Adipose tissue (tissue), 3 donors: Measurements from ENCODE around the gene NDUFV2. TPM values are rescaled to one million over a fixed set of nuclear protein-coding genes. Genes with fewer than 3 reads are reported as not detected.
"Not testable (repeated sequence)": the region's sequence is repeated elsewhere in the genome, so short reads cannot be mapped to it uniquely, and the experiment has no call there.

Source experiments
- H3K27ac ChIP-seq: one replicate; pipeline ENCODE4 v1.5.1; 2013; ENCODE audit warnings: low read depth, low read length
- WGBS, 3 donors: extraction: QIAGEN DNeasy Blood & Tissue Kit; methylation state at CpG; one replicate each; pipeline ENCODE4 v1.1.7; 2013; 5-methylcytosine and 5-hydroxymethylcytosine counted together
- polyA plus RNA-seq, 3 donors: library from polyadenylated mRNA; stranded (reverse); fragments of 200-250 nt; gene quantifications; one replicate each; pipeline ENCODE4 v1.2.3, GENCODE V29; 2013
- donor health status: healthy with polysubstance abuse.
- donor health status: Bipolar disorder and iron deficiency.
- donor health status: healthy.

The NDUFV2 gene
- polyA plus RNA-seq, 3 donors: 81.8 to 163 (median 152) TPM

- no peak overlapping the region for H3K27ac ChIP-seq
- 96 to 98% (median 97%) methylated on average over 2 of the region's 2 CpGs for WGBS, 3 donors
Measured at GRCh38 chr18:9087144-9087543, 15.4 kb upstream of the NDUFV2 start.

GRCh38 chr18:9088252-9088651 is 14.2 kb upstream of the NDUFV2 start:
- H3K27ac ChIP-seq: no peak overlapping the region
- 91 to 96% (median 96%) methylated on average over 5 of the region's 5 CpGs for WGBS, 3 donors

GRCh38 chr18:9088727-9089126 is 13.8 kb upstream of the NDUFV2 start:
- 93 to 96% (median 94%) methylated on average over 2 of the region's 2 CpGs for WGBS, 3 donors
- not testable (repeated sequence) for H3K27ac ChIP-seq

GRCh38 chr18:9090578-9090977 is 11.9 kb upstream of the NDUFV2 start:
- 87 to 91% (median 90%) methylated on average over 5 of the region's 5 CpGs for whole genome bisulfite sequencing, 3 donors
- H3K27ac ChIP-seq: no peak overlapping the region

- no peak overlapping the region for H3K27ac ChIP-seq
- 68 to 80% (median 70%) methylated on average over 4 of the region's 4 CpGs for WGBS, 3 donors
Measured at GRCh38 chr18:9091066-9091476, 11.4 kb upstream of the NDUFV2 start.

GRCh38 chr18:9092665-9093064 is 9.8 kb upstream of the NDUFV2 start:
- 39 to 69% (median 46%) methylated on average over 2 of the region's 2 CpGs for WGBS, 3 donors

GRCh38 chr18:9093109-9093508 is 9.4 kb upstream of the NDUFV2 start:
- WGBS, 3 donors: 72 to 84% (median 78%) methylated on average over 3 of the region's 3 CpGs
- H3K27ac ChIP-seq: not testable (repeated sequence)

More at GRCh38 chr18:9092665-9093064, 9.8 kb upstream of the NDUFV2 start:
- H3K27ac ChIP-seq: no peak overlapping the region

GRCh38 chr18:9094307-9095226 is 7.9 kb upstream of the NDUFV2 start:
- WGBS, 3 donors: 70 to 76% (median 76%) methylated on average over 7 of the region's 7 CpGs

GRCh38 chr18:9095297-9096006 is 7.0 kb upstream of the NDUFV2 start:
- WGBS, 3 donors: 33 to 70% (median 48%) methylated on average over 9 of the region's 9 CpGs
- no peak overlapping the region for H3K27ac ChIP-seq

More at GRCh38 chr18:9094307-9095226, 7.9 kb upstream of the NDUFV2 start:
- no peak overlapping the region for H3K27ac ChIP-seq

GRCh38 chr18:9096007-9096371 is 6.5 kb upstream of the NDUFV2 start:
- no peak overlapping the region for H3K27ac ChIP-seq
- 72 to 80% (median 77%) methylated on average over 3 of the region's 3 CpGs for WGBS, 3 donors

GRCh38 chr18:9096685-9097084 is 5.8 kb upstream of the NDUFV2 start:
- 64 to 84% (median 64%) methylated on average over 2 of the region's 2 CpGs for WGBS, 3 donors
- H3K27ac ChIP-seq: no peak overlapping the region

GRCh38 chr18:9097349-9097748 is 5.2 kb upstream of the NDUFV2 start:
- 72 to 87% (median 80%) methylated on average over 2 of the region's 2 CpGs for WGBS, 3 donors

GRCh38 chr18:9100796-9101195 is 1.7 kb upstream of the NDUFV2 start:
- 89 to 96% (median 95%) methylated on average over 3 of the region's 3 CpGs for WGBS, 3 donors
- H3K27ac ChIP-seq: no peak overlapping the region

More at GRCh38 chr18:9097349-9097748, 5.2 kb upstream of the NDUFV2 start:
- no peak overlapping the region for H3K27ac ChIP-seq

- no peak overlapping the region for H3K27ac ChIP-seq
- 0 to 1% (median 1%) methylated on average over 17 of the region's 17 CpGs for WGBS, 3 donors
Measured at GRCh38 chr18:9101730-9102507, 580 bp upstream of the NDUFV2 start.

GRCh38 chr18:9103376-9103873 is 926 bp downstream of the NDUFV2 start:
- no peak overlapping the region for H3K27ac ChIP-seq
- WGBS, 3 donors: 1% methylated on average over 4 of the region's 4 CpGs

- H3K27ac ChIP-seq: no peak overlapping the region
- WGBS, 3 donors: 10 to 23% (median 19%) methylated on average over 5 of the region's 5 CpGs
Measured at GRCh38 chr18:9104244-9104901, 1.9 kb downstream of the NDUFV2 start.

- WGBS, 3 donors: 49 to 62% (median 62%) methylated on average over 3 of the region's 3 CpGs
- H3K27ac ChIP-seq: no peak overlapping the region
Measured at GRCh38 chr18:9105420-9105819, 2.9 kb downstream of the NDUFV2 start.

- H3K27ac ChIP-seq: no peak overlapping the region
- WGBS, 3 donors: 56 to 90% (median 66%) methylated on average over 1 of the region's 1 CpG
Measured at GRCh38 chr18:9106094-9106493, 3.6 kb downstream of the NDUFV2 start.
